H1 (cell line): ENCODE data around the gene ARHGEF4. TPM values are rescaled to one million over a fixed set of nuclear protein-coding genes. Genes with fewer than 3 reads are reported as not detected.

Experiments
- ASH2L ChIP-seq: fragments of 200-600, 300-600 bp; sonication (generic); IDR thresholded peaks from one replicate; pipeline ENCODE4 v1.7.1; 2017; ENCODE audit warnings: low read length
- BACH1 ChIP-seq: IDR thresholded peaks from 2 replicates; pipeline ENCODE4 v1.6.1; 2012; ENCODE audit warnings: low read length, improper control_type of control experiment
- CHD7 ChIP-seq: fragments of 300-600 bp; sonication (generic); IDR thresholded peaks from 2 replicates; pipeline ENCODE4 v1.7.1; 2012; ENCODE audit warnings: low read length, moderate library complexity, mild to moderate bottlenecking, inconsistent platforms; ENCODE audit not compliant: insufficient replicate concordance
- E2F6 ChIP-seq: IDR thresholded peaks from 2 replicates; pipeline ENCODE4 v1.6.1; 2012; ENCODE audit warnings: inconsistent platforms
- KDM5A ChIP-seq: fragments of 200-600 bp; IDR thresholded peaks from 2 replicates; pipeline ENCODE4 v1.7.1; 2012; ENCODE audit warnings: mild to moderate bottlenecking, low read length, inconsistent platforms, mixed read lengths
- SIN3A ChIP-seq, 2 experiments: IDR thresholded peaks in 1 of 2; conservative IDR thresholded peaks in 1 of 2; 2 replicates each; pipeline ENCODE4 v1.6.1; 2011 to 2012; ENCODE audit warnings: low read length in 2 of 2, improper control_type of control experiment in 1 of 2, low read depth in 1 of 2, mild to moderate bottlenecking in 1 of 2
- SP2 ChIP-seq: IDR thresholded peaks from 2 replicates; pipeline ENCODE4 v1.6.1; 2012; ENCODE audit warnings: mild to moderate bottlenecking, low read length, inconsistent platforms
- SP4 ChIP-seq: IDR thresholded peaks from 2 replicates; pipeline ENCODE4 v1.6.1; 2012; ENCODE audit warnings: low read length, inconsistent platforms
- TEAD4 ChIP-seq: IDR thresholded peaks from 2 replicates; pipeline ENCODE4 v1.6.1; 2012; ENCODE audit warnings: low read depth, low read length, inconsistent platforms, mixed read lengths
- polyA plus RNA-seq, 7 experiments: library from polyadenylated mRNA; depleted of rRNA in 3 of 7; stranded (reverse) in 5 of 7; unstranded in 2 of 7; fragments of >200 nt in 5 of 7; fragments of 200-250 nt in 2 of 7; gene quantifications; 1 replicate in 5 of 7; 2 replicates in 1 of 7; 4 replicates in 1 of 7; pipeline versions ENCODE4 v1.2.1 to v1.2.3, GENCODE V29; 2011 to 2013; ENCODE audit warnings: missing spikeins in 2 of 7, mixed read lengths in 2 of 7
- total RNA-seq: library from RNA; stranded (reverse); fragmentation: NEBNext Ultra II Directional; extraction: Animal tissue kit (Norgen Biotek cat#: 25700); gene quantifications from 2 replicates; pipeline ENCODE4 v1.2.1, GENCODE V29; 2021

Gene ARHGEF4
- total and polyA plus RNA-seq, 2 of the 8 experiments (the other 6 are each of a cell fraction or from before 2014, with no cell fraction given): 10.6 to 14.6 TPM

- TF ChIP-seq CHD7 (no peak), SP4 (no peak), E2F6 (no peak; the same call in none of the 2 replicates), KDM5A (no peak), TEAD4 (no peak), ASH2L (no peak), BACH1 (no peak), SIN3A (conservative IDR thresholded peaks at IDR 0.05 in 1 of 2, IDR thresholded peaks at IDR 0.05 in 1 of 2; ENCODE audit: low read depth in 1 of 2, low read length in 2 of 2) (peak; percentile 14 to 23; a peak in 3 of 4 replicates), SP2 (no peak)
These were observed at the start of gene ARHGEF4 (continued) for GRCh38 chr2:130836501-130837174.
